Measurements from ENCODE around the gene ZC3H18.

Gene ZC3H18

DNA sequence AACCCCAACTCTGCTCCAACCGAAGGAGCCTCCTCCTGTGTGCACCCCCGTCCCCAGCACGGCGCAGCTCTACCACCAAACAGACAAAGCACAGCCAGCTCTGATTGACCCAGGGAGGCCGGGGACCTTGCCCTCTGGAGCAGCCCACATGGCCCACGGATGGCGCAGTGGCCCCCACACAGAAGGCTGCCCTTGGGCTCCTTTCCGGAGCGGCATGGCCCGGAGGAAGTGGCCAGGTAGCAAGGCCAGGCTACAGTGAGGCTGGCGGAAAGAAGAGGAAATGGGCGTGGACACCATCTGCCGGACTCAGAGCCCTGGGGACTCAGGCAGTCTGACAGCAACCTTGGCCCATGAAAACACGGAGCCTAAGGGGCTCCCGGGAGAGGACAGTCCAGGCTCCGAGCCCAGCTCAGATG is 19.9 kb upstream of the ZC3H18 start:
- H3K4me3 ChIP-seq (replicated peaks; ENCODE audit: low read depth, low read length) = no peak overlapping the region
- no peak for DNase-seq (ENCODE audit: low read depth)
- no peak for TF ChIP-seq CTCF (IDR thresholded peaks at IDR 0.05; ENCODE audit: low read length, missing control alignments)

- TF ChIP-seq CTCF (IDR thresholded peaks at IDR 0.05; ENCODE audit: low read length, missing control alignments) = no peak
- no peak overlapping the region for H3K4me3 ChIP-seq (replicated peaks; ENCODE audit: low read depth, low read length)
- DNase-seq (ENCODE audit: low read depth) = no peak
Observed at GRCh38 chr16:88552166-88552565, 18.0 kb upstream of the ZC3H18 start.

- no peak for TF ChIP-seq CTCF (IDR thresholded peaks at IDR 0.05; ENCODE audit: low read length, missing control alignments)
- H3K4me3 ChIP-seq (replicated peaks; ENCODE audit: low read depth, low read length) = no peak overlapping the region
- no peak for DNase-seq (ENCODE audit: low read depth)
Observed at GRCh38 chr16:88552815-88553214, 17.4 kb upstream of the ZC3H18 start.

GRCh38 chr16:88553739-88554138 is 16.5 kb upstream of the ZC3H18 start:
- H3K4me3 ChIP-seq (replicated peaks; ENCODE audit: low read depth, low read length) = no peak overlapping the region
- no peak for DNase-seq (ENCODE audit: low read depth)
- TF ChIP-seq CTCF (IDR thresholded peaks at IDR 0.05; ENCODE audit: low read length, missing control alignments) = no peak

GRCh38 chr16:88554711-88555264 is 15.4 kb upstream of the ZC3H18 start:
- no peak overlapping the region for H3K4me3 ChIP-seq (replicated peaks; ENCODE audit: low read depth, low read length)
- no peak for TF ChIP-seq CTCF (IDR thresholded peaks at IDR 0.05; ENCODE audit: low read length, missing control alignments)
- no peak for DNase-seq (ENCODE audit: low read depth)

- DNase-seq (ENCODE audit: low read depth) = no peak
- no peak overlapping the region for H3K4me3 ChIP-seq (replicated peaks; ENCODE audit: low read depth, low read length)
- TF ChIP-seq CTCF (IDR thresholded peaks at IDR 0.05; ENCODE audit: low read length, missing control alignments) = no peak
Observed at GRCh38 chr16:88556294-88556988, 13.8 kb upstream of the ZC3H18 start.

All from fibroblast of pulmonary artery (primary cell).